CD14-positive monocyte (primary cell): ENCODE data around the gene PBOV1. TPM values are rescaled to one million over a fixed set of nuclear protein-coding genes. Genes with fewer than 3 reads are reported as not detected.

Source experiments
- DNase-seq, 3 donors: peaks; one replicate each; pipeline ENCODE4 v3.0.0-alpha.2; 2011 to 2022
- H2AFZ ChIP-seq: 2 replicates; pipeline ENCODE4 v1.6.0; 2012; ENCODE audit warnings: mild to moderate bottlenecking, low read depth, low read length, inconsistent platforms; ENCODE audit not compliant: insufficient read depth, poor library complexity, severe bottlenecking
- H3K27ac ChIP-seq, 2 donors: 1 replicate in 1 of 2; 2 replicates in 1 of 2; pipeline ENCODE4 v1.5.1; 2012 to 2013; ENCODE audit warnings: low read length in 2 of 2, control low read depth in 1 of 2, inconsistent platforms in 1 of 2, low read depth in 1 of 2, mild to moderate bottlenecking in 1 of 2
- H3K27me3 ChIP-seq, 2 donors: one replicate each; pipeline versions ENCODE4 v1.6.0 to v1.6.1; 2011 to 2013; ENCODE audit warnings: low read length in 2 of 2; ENCODE audit not compliant: control insufficient read depth in 2 of 2, insufficient read depth in 2 of 2
- H3K36me3 ChIP-seq, 2 donors: replicated peaks in 1 of 2; 1 replicate in 1 of 2; 2 replicates in 1 of 2; pipeline versions ENCODE4 v1.5.1 to v1.6.1; 2012 to 2013; ENCODE audit warnings: low read length in 2 of 2, control low read depth in 1 of 2, inconsistent platforms in 1 of 2, mild to moderate bottlenecking in 1 of 2; ENCODE audit not compliant: insufficient read depth in 2 of 2, control insufficient read depth in 1 of 2
- H3K4me1 ChIP-seq, 2 donors: 1 replicate in 1 of 2; 2 replicates in 1 of 2; pipeline versions ENCODE4 v1.5.1 to v1.6.1; 2012 to 2013; ENCODE audit warnings: low read length in 2 of 2, control low read depth in 1 of 2, inconsistent platforms in 1 of 2, mild to moderate bottlenecking in 1 of 2, moderate library complexity in 1 of 2; ENCODE audit not compliant: insufficient read depth in 2 of 2, control insufficient read depth in 1 of 2
- H3K4me2 ChIP-seq: replicated peaks from 2 replicates; pipeline ENCODE3; 2012; ENCODE audit warnings: low read length, moderate library complexity, mild to moderate bottlenecking; ENCODE audit not compliant: poor library complexity, severe bottlenecking; ENCODE audit errors: extremely low read depth
- H3K4me3 ChIP-seq, 3 experiments: fragments of 200-600 bp in 1 of 3; sonication (generic) in 1 of 3; replicated peaks in 1 of 3; 1 replicate in 2 of 3; 2 replicates in 1 of 3; pipeline ENCODE4 v1.5.1; 2011 to 2013; ENCODE audit warnings: low read length in 3 of 3, mild to moderate bottlenecking in 3 of 3, control low read depth in 2 of 3, low read depth in 2 of 3, inconsistent platforms in 1 of 3, moderate library complexity in 1 of 3
- H3K79me2 ChIP-seq: 2 replicates; pipeline ENCODE4 v1.6.0; 2012; ENCODE audit warnings: mild to moderate bottlenecking, control low read depth, inconsistent platforms, low read length, moderate library complexity; ENCODE audit not compliant: insufficient read depth
- H3K9ac ChIP-seq: 2 replicates; pipeline ENCODE4 v1.6.0; 2017; ENCODE audit warnings: low read length, mild to moderate bottlenecking; ENCODE audit not compliant: insufficient read depth, poor library complexity, severe bottlenecking
- H3K9me3 ChIP-seq, 2 donors: replicated peaks in 1 of 2; 1 replicate in 1 of 2; 2 replicates in 1 of 2; pipeline versions ENCODE4 v1.5.1 to v1.6.1; 2012 to 2013; ENCODE audit warnings: low read length in 2 of 2, control low read depth in 1 of 2; ENCODE audit not compliant: control insufficient read depth in 1 of 2, insufficient read depth in 1 of 2
- H4K20me1 ChIP-seq: 2 replicates; pipeline ENCODE4 v1.6.0; 2012; ENCODE audit warnings: mild to moderate bottlenecking, low read length, control low read depth, moderate library complexity; ENCODE audit not compliant: insufficient read depth
- H3K27ac Mint-ChIP-seq, 7 donors: one replicate each; pipeline ENCODE4 v1.8.0; 2020; ENCODE audit warnings: mild to moderate bottlenecking in 7 of 7, mixed read lengths in 7 of 7, moderate library complexity in 6 of 7, inconsistent platforms in 2 of 7
- H3K27me3 Mint-ChIP-seq, 3 donors: one replicate each; pipeline ENCODE4 v1.8.0; 2021 to 2022; ENCODE audit warnings: low read depth in 3 of 3, mild to moderate bottlenecking in 3 of 3, mixed read lengths in 3 of 3, moderate library complexity in 3 of 3, inconsistent platforms in 1 of 3
- H3K36me3 Mint-ChIP-seq, 2 donors: one replicate each; pipeline ENCODE4 v1.8.0; 2020; ENCODE audit warnings: mixed read lengths in 2 of 2, inconsistent platforms in 1 of 2, mild to moderate bottlenecking in 1 of 2
- H3K4me1 Mint-ChIP-seq: one replicate; pipeline ENCODE4 v1.8.0; 2020; ENCODE audit warnings: mild to moderate bottlenecking, mixed read lengths
- H3K4me3 Mint-ChIP-seq, 2 donors: one replicate each; pipeline ENCODE4 v1.8.0; 2020; ENCODE audit warnings: mild to moderate bottlenecking in 2 of 2, mixed read lengths in 2 of 2, moderate library complexity in 1 of 2
- H3K9me3 Mint-ChIP-seq, 7 donors: one replicate each; pipeline ENCODE4 v1.8.0; 2020 to 2022; ENCODE audit warnings: mixed read lengths in 7 of 7, mild to moderate bottlenecking in 6 of 7, moderate library complexity in 6 of 7, inconsistent platforms in 2 of 7
- CTCF ChIP-seq: fragments of 200-600 bp; IDR thresholded peaks from one replicate; pipeline ENCODE4 v1.8.0; 2022; ENCODE audit warnings: antibody characterized with exemption, mild to moderate bottlenecking
- WGBS: methylation state at CpG from one replicate; pipeline ENCODE4 v1.1.5; 2013; ENCODE audit warnings: missing lambda C conversion rate; ENCODE audit not compliant: insufficient coverage; 5-methylcytosine and 5-hydroxymethylcytosine counted together
- intact Hi-C, 2 donors: fragments of 100-400 bp; cut with micrococcal nuclease; formaldehyde crosslinking; loops; one replicate each; pipeline versions ENCODE4 v1.15.0 to v1.15.1; 2023
- polyA plus RNA-seq, 3 donors: library from polyadenylated mRNA; depleted of rRNA in 1 of 3; unstranded in 2 of 3; stranded (reverse) in 1 of 3; fragments of 300-500 nt in 2 of 3; fragments of >200 nt in 1 of 3; fragmentation: Illumina TruSeq in 2 of 3; gene quantifications; 1 replicate in 2 of 3; 2 replicates in 1 of 3; pipeline ENCODE4 v1.2.3, GENCODE V29; 2012 to 2021

PBOV1 gene
- polyA plus RNA-seq, 3 donors, result not detected

- intact Hi-C loops, result no loop called here
- Mint-ChIP-seq H3K4me3 (no peak overlapping the region), H3K36me3 (no peaks in the 10 kb centered on the region), H3K27ac (no peak overlapping the region), H3K27me3 (peaks cover 3 to 7% (median 3%) of the 10 kb centered on the region in 3 donors), H3K9me3 (peaks cover 0 to 2% (median 0%) of the 10 kb centered on the region in 7 donors), H3K4me1 (no peaks in the 10 kb centered on the region)
- Histone ChIP-seq H3K36me3 (no peaks in the 10 kb centered on the region), H3K27ac (no peak overlapping the region), H4K20me1 (no peaks in the 10 kb centered on the region), H2AFZ (no peak overlapping the region), H3K9ac (no peak overlapping the region), H3K9me3 (no peaks in the 10 kb centered on the region), H3K27me3 (no peaks in the 10 kb centered on the region), H3K4me3 (no peak overlapping the region), H3K4me1 (no peaks in the 10 kb centered on the region), H3K79me2 (no peaks in the 10 kb centered on the region), H3K4me2 (no peak overlapping the region)
- no peak for TF ChIP-seq CTCF
- no peak for DNase-seq
Observed at GRCh38 chr6:138230221-138230620, 11.9 kb upstream of the PBOV1 start.

- no peak for TF ChIP-seq CTCF
- Mint-ChIP-seq H3K4me1 (no peaks in the 10 kb centered on the region), H3K27ac (no peak overlapping the region)
Observed at GRCh38 chr6:138229663-138230179, 11.4 kb upstream of the PBOV1 start.

More at GRCh38 chr6:138229663-138230179, 11.4 kb upstream of the PBOV1 start:
- no peak overlapping the region for H3K4me3 Mint-ChIP-seq
- H3K79me2 ChIP-seq, result no peaks in the 10 kb centered on the region
- 100% methylated on average over 5 of the region's 11 CpGs for WGBS
- no peaks in the 10 kb centered on the region for H3K36me3 Mint-ChIP-seq
- peaks cover 3 to 7% (median 3%) of the 10 kb centered on the region in 3 donors for H3K27me3 Mint-ChIP-seq
- no peaks in the 10 kb centered on the region for H3K9me3 ChIP-seq
- no peaks in the 10 kb centered on the region for H3K27me3 ChIP-seq
- no peak overlapping the region for H3K9ac ChIP-seq
- intact Hi-C loops, result no loop called here
- no peak for DNase-seq
- peaks cover 0 to 2% (median 0%) of the 10 kb centered on the region in 7 donors for H3K9me3 Mint-ChIP-seq
- no peaks in the 10 kb centered on the region for H4K20me1 ChIP-seq
- no peak overlapping the region for H3K4me3 ChIP-seq
- no peak overlapping the region for H2AFZ ChIP-seq
- no peak overlapping the region for H3K4me2 ChIP-seq
- H3K4me1 ChIP-seq, result no peaks in the 10 kb centered on the region
- H3K27ac ChIP-seq, result no peak overlapping the region
- no peaks in the 10 kb centered on the region for H3K36me3 ChIP-seq
